Smooth muscle cell of the coronary artery (primary cell): ENCODE results near the gene IL7R. TPM values are rescaled to one million over a fixed set of nuclear protein-coding genes. Genes with fewer than 3 reads are reported as not detected.

ENCODE experiments used
- total RNA-seq: library from RNA; depleted of rRNA; stranded (reverse); fragments of >200 nt; gene quantifications from 2 replicates; pipeline ENCODE4 v1.2.3, GENCODE V29; 2014; ENCODE audit warnings: low replicate concordance

IL7R gene, protein sequence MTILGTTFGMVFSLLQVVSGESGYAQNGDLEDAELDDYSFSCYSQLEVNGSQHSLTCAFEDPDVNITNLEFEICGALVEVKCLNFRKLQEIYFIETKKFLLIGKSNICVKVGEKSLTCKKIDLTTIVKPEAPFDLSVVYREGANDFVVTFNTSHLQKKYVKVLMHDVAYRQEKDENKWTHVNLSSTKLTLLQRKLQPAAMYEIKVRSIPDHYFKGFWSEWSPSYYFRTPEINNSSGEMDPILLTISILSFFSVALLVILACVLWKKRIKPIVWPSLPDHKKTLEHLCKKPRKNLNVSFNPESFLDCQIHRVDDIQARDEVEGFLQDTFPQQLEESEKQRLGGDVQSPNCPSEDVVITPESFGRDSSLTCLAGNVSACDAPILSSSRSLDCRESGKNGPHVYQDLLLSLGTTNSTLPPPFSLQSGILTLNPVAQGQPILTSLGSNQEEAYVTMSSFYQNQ
- under 0.01 TPM in 1 of 2 replicates, not detected in the other for total RNA-seq

DNA sequence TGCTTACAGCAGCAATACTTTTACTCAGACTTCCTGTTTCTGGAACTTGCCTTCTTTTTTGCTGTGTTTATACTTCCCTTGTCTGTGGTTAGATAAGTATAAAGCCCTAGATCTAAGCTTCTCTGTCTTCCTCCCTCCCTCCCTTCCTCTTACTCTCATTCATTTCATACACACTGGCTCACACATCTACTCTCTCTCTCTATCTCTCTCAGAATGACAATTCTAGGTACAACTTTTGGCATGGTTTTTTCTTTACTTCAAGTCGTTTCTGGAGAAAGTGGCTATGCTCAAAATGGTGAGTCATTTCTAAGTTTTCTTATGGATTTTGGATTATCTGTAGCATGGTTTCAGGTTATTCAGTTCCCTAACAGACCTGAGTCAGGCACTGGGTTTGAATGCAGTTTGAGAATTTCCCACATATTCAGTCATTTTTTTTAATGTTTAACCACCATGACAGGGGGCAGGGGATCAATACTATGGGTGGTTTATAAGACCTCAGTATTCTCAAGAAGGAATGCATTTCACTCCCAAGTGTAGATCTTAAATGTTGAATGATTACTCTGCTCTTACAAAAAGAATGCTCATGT, at the start of gene IL7R:
TSS of gene IL7R (plus strand) at position 127 of the 587 bp plus-strand sequence. CDS start at position 214, 87 bp downstream.

Other genes with a start within 250 kb of the IL7R start
- gene SPEF2, start 239.0 kb upstream of the IL7R start, total RNA-seq = 1.1 and 2.5 TPM in 2 replicates
- not detected in 2 replicates for gene CAPSL, start 81.7 kb downstream of the IL7R start, total RNA-seq
- gene UGT3A1, start 134.5 kb downstream of the IL7R start, total RNA-seq = not detected in 2 replicates
- gene UGT3A2, start 210.0 kb downstream of the IL7R start, total RNA-seq = not detected in 2 replicates